HUDEP-2 (cell line): ENCODE results near the gene LHX1.

Experiments used
- DNase-seq, 76 experiments: peaks; one replicate each; lab custom pipeline; 2025; ENCODE audit not compliant: unreplicated experiment in 76 of 76; lab: John Stamatoyannopoulos, UW

Gene LHX1

DNA sequence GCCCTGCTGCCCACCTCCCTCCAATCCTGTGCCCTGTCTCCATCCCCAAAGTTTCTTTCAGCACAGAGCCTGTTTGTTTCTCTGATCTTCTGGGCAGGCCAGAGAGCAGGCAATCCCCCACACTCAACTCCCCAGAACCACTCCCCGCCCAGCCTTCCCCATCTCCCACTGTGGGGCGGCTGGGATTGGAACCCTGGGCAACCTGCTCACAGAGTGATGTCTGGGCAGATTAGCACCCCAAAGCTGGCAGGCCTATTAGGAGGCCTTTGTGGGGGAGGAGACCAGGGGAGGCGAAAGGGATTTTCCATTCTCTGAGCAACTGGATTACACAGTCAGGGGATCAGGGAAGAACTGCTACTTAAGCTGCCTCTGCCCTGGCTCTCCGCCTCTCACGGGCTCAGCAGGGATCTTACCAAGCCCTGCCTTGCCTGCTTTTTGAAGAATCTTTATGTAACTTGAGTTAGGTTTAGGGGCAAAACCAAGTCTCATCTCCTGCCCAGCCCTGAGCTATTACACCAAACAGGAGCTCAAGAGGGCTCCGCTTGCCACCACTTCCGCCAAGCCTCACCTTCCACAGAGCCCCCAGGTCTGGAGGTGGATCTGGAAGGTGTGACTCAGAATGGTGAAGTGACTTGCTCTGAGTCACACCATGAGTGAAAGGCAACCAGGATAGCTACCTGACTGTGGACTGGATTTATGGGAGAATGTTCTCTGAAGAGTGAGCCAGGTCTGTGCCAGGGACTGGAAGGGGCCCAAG lies 16.0 kb upstream of the LHX1 start:
- DNase-seq: no peak

DNA sequence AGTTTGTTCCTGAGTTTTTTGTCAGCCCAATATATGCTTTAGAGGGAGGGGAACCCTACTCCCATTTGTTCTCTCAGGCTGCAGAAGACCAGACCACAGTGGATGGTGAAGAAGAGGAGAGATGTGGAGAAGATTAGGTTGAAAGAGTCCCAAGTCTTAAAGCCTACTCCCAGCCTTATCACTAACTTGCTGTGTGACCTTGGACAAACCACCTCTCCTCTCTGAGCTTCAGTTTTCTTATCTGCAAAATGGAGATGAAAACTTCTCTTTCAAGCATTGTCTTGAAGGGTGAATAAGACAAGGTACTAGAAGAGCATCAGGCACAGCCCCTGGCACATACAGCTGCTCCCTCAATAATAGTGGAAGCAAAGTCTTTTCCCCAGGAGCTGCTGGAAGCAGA lies 15.1 kb upstream of the LHX1 start:
- no peak for DNase-seq

DNA sequence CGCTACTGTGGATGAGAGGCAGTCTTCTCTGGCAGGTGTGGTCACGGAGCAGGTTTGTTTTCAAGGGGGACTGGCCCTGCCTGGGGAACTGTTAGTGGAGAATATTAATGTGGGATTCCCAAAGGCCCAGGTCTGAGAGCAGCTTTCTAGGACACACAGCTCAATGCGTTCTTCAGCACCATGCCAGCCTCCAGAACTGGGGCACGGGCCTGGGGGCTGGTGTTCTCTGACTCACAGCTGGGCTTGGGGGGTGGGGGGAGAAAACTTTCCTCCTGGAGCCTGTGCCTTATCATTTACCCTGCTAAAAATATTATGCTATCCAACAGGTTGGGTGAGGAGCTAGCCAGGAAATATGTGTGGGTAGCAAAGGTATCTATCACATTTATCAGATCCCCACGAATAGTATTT lies 13.5 kb upstream of the LHX1 start:
- no peak for DNase-seq

DNA sequence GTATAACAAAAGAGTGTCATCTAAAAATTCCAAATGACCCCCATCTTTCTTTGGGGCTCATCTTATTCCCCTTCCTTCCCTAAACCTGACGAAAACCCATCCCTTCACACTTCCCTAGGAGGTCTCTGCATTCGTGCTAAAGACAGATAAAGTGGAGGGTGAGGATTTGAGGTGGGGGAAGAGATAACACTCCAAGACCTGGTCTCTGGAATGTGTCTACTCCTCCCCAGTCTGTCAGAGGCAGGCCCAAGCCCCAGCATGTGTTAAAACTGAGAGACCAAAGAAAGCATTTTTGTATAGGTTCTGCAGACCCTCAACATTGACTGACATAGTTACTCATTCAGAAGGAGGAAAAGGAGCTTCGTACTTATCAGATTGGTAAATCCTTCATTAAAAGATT lies 11.0 kb upstream of the LHX1 start:
- no peak for DNase-seq

- DNase-seq: no peak
Measured at GRCh38 chr17:36926701-36927100, 10.6 kb upstream of the LHX1 start.

DNA sequence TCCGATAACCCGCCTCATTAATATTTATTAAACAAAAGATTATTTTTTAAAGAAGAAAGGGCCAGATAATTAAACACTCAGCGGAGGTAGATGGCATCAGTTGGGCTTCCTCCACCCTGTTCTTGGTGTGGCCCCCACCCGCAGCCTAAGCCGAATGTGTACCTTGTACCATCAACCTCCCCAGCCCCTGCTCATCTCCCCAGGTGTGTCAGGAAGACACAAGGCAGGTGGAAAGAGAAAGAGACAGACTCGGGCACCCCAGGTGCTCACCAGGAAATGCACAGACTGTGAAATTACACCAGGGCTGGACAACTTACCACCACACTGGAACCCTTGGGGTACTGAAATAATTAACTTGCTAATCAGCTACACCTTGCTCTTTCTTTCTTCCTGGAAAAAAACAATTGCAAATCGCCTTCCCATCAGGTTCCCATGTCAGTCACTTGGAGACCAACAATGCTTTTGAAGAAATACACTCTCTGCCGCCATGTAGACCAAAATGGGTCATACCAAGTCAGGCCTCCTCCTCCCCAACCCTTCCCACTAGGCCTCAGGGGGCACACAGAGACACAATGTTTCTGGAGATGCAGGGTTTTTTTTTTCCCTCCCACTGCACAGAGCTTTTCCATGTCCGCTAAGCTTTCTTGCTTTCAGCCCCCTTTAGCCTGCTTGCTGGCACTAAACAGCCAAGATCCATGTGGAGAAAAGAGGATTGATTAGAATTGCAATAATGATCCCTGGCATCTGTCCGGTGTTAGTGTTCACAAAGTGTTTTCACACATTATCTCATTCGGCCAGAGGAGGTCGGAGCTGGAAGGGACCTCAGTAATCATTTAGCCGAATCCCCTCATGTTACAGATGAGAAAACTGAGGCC lies 8.6 kb upstream of the LHX1 start:
- no peak for DNase-seq

GRCh38 chr17:36929851-36930582 lies 7.3 kb upstream of the LHX1 start:
- no peak for DNase-seq

DNA sequence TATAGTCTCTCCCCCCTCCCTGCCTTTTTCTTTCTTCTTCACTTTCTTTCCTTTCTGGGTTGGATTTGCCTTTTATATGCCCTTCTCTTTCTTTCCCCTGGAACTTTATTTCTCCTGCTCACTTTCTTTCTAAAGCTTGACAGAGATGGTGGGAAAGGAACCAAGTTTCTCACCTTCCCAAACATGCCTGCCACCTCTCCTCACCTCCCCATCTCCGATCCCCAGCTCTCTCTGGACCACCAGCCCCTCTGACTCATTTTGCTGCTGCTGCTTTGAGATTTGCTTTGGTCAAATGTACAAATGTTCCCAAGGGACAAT lies 6.7 kb upstream of the LHX1 start:
- no peak for DNase-seq

DNA sequence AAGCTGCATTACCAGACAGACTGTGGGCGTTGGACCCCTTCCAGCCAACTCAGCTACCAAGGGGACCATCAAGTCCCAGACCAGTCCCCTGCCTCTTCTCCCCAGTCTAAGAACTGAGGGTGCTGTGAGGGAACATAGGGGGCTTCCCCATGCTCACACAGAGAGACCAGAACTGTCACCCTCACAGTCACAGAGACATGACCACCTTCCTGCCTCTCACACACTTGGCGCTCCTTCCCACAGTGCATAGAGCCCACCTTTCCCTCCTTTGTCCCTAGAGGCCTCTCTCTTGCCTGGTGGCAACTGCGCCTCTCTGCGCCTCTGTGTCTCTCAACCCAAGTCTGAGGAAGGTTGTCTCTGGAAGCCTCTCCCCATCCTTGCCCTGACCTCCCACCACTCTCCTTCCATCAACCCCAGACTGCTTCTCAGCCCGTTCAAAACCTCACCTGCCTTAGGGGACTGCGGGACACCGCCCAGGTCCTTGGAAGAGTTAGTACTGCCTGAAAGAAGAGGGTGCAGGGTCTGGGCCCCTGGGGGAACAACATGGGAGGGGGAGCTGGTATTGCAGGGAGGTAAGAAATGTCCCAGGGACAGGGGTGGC lies 6.1 kb upstream of the LHX1 start:
- DNase-seq: no peak

GRCh38 chr17:36931697-36932382 lies 5.4 kb upstream of the LHX1 start:
- no peak for DNase-seq

GRCh38 chr17:36932383-36932693 lies 4.9 kb upstream of the LHX1 start:
- DNase-seq: no peak

- DNase-seq: peak in 6 of 76 experiments; percentile 11 to 34 (median 20)
Measured at GRCh38 chr17:36932694-36933511, 4.4 kb upstream of the LHX1 start.

DNA sequence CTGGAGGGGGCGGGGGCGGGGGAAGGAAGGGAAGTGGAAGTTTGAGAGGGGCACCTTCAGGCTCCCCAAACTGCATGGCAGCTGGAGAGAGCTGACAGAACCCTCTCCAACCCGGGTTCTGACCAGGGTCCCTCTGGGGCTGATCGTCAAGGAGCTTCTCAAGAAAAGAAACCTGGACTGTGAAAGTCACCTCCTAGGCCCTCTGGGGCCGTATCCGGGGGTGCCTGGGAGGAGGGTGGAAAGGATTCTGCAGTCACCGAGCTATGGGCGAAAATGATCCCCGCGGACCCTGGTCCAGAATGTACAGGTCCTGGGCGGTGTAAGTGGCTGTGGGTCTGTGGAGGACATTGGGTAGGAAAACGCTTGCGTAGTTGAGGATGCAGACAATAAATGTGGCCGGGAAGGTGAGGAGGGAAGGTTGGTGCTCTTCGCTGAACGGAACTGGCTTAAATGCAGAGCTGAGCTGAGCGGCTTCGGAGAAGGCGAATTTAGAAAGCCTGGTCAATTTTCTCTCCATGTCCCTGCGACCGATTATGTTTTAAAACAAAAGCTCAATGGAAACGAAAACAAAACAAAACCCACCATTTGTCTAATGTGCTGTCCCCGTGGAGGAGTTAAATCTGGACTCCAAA lies 3.6 kb upstream of the LHX1 start:
- DNase-seq: no peak

- no peak for DNase-seq
Measured at GRCh38 chr17:36934144-36934691, 3.1 kb upstream of the LHX1 start.

- DNase-seq: no peak
Measured at GRCh38 chr17:36934692-36935630, 2.3 kb upstream of the LHX1 start.

DNA sequence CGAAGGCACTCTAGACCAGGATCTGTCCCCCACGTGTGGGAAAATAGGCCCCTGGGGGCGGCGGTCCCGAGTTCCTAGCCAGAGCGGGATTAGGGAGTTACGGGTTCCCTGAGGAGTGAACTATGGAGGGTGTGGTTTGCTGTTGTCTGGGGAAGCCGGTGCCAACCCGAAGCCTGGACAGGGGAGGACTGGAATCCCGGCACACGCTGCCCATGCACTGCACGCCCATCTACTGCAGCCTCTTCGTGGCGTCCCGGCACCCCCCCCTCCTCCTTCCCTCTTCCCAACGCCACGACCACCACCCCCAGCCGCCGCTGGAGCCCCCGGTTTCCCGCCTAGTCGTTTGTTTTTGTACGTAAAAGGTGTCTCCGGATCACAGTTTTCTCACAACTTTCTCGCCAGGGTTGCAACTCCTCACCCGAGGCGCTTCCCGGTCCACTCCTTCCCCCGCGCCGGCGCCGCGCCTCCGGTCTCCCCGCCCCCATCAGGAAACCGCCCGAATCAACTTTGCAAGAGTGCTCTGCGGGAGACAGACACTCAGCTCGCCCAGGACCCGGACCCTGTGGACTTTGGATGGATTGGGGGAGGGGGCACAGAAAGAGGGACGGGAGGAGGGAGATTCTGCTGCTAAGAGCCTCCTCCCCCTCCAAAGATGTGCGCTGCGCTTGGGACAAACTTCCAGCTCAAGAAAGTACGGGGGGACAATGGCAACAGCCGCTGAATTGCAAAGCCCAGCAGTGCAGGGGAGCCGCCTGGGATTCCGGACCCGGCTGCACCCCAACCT lies 1.4 kb upstream of the LHX1 start:
- DNase-seq: no peak

GRCh38 chr17:36936455-36937000 lies 747 bp upstream of the LHX1 start:
- DNase-seq: no peak
